IMR-90 (cell line): ENCODE measurements around the gene RAN. TPM values are rescaled to one million over a fixed set of nuclear protein-coding genes. Genes with fewer than 3 reads are reported as not detected.

Experiments used
- ATAC-seq: fragments of 200-7000 bp; cut with Tn5 transposase; 2 replicates; pipeline ENCODE4 v1.9.1; 2020; ENCODE audit warnings: low read depth, mild to moderate bottlenecking, moderate library complexity
- BruUV-seq: library from RNA; stranded (reverse); fragments of 400-500 nt; replicated peaks from 2 replicates; lab custom pipeline; 2021; lab: Mats Ljungman, UMichigan
- CTCF ChIA-PET: fragments of 300-600 bp; formaldehyde crosslinking; extraction: SDS; loops from one replicate; lab custom pipeline; 2021; ENCODE audit warnings: antibody characterized with exemption; lab: Yijun Ruan, JAX
- POLR2A ChIA-PET: fragments of 300-600 bp; sonication (Branson Sonifier 250); formaldehyde crosslinking; loops from one replicate; lab custom pipeline; 2022; ENCODE audit warnings: antibody characterized with exemption; ENCODE audit not compliant: unreplicated experiment; lab: Charles Lee
- DNase-seq: peaks from one replicate; pipeline ENCODE4 v3.0.0; 2013
- H2AFZ ChIP-seq: replicated peaks from 2 replicates; pipeline ENCODE3; 2013; ENCODE audit warnings: low read length, mild to moderate bottlenecking; ENCODE audit not compliant: poor library complexity
- H2AK5ac ChIP-seq: 2 replicates; pipeline ENCODE4 v1.6.1; 2013; ENCODE audit warnings: low read depth, low read length, inconsistent platforms
- H2AK9ac ChIP-seq: replicated peaks from 2 replicates; pipeline ENCODE3; 2013; ENCODE audit warnings: mild to moderate bottlenecking, low read depth, low read length, moderate library complexity; ENCODE audit not compliant: poor library complexity
- H2BK120ac ChIP-seq: 2 replicates; pipeline ENCODE4 v1.6.1; 2013; ENCODE audit warnings: low read depth, low read length, inconsistent platforms
- H2BK15ac ChIP-seq: 3 replicates; pipeline ENCODE4 v1.6.1; 2013; ENCODE audit warnings: low read depth, low read length, inconsistent platforms
- H2BK20ac ChIP-seq: 2 replicates; pipeline ENCODE4 v1.6.1; 2013; ENCODE audit warnings: low read depth, mild to moderate bottlenecking, inconsistent platforms, low read length, moderate library complexity
- H2BK5ac ChIP-seq: 2 replicates; pipeline ENCODE4 v1.6.1; 2013; ENCODE audit warnings: mild to moderate bottlenecking, low read depth, low read length, inconsistent platforms; ENCODE audit not compliant: poor library complexity, severe bottlenecking
- H3K14ac ChIP-seq: replicated peaks from 2 replicates; pipeline ENCODE4 v1.6.1; 2013; ENCODE audit warnings: low read depth, low read length, inconsistent platforms
- H3K18ac ChIP-seq: 2 replicates; pipeline ENCODE4 v1.6.1; 2013; ENCODE audit warnings: low read depth, low read length, control low read depth
- H3K23ac ChIP-seq: 2 replicates; pipeline ENCODE4 v1.6.1; 2013; ENCODE audit warnings: low read depth, low read length, inconsistent platforms
- H3K27ac ChIP-seq: 2 replicates; pipeline ENCODE4 v1.5.1; 2013; ENCODE audit warnings: mild to moderate bottlenecking, control low read depth, low read length; ENCODE audit not compliant: insufficient read depth
- H3K27me3 ChIP-seq: 2 replicates; pipeline ENCODE4 v1.6.1; 2013; ENCODE audit warnings: low read length; ENCODE audit not compliant: control insufficient read depth, insufficient read depth
- H3K36me3 ChIP-seq: 2 replicates; pipeline ENCODE4 v1.6.1; 2013; ENCODE audit warnings: low read length, mixed read lengths; ENCODE audit not compliant: control insufficient read depth, insufficient read depth
- H3K4ac ChIP-seq: 2 replicates; pipeline ENCODE4 v1.6.1; 2013; ENCODE audit warnings: low read depth, low read length, inconsistent platforms
- H3K4me1 ChIP-seq: 2 replicates; pipeline ENCODE4 v1.6.1; 2013; ENCODE audit warnings: low read length, mixed read lengths; ENCODE audit not compliant: control insufficient read depth, insufficient read depth
- H3K4me2 ChIP-seq: 2 replicates; pipeline ENCODE4 v1.6.1; 2013; ENCODE audit warnings: low read depth, mild to moderate bottlenecking, control low read depth, low read length, moderate library complexity
- H3K4me3 ChIP-seq: 2 replicates; pipeline ENCODE4 v1.5.1; 2013; ENCODE audit warnings: low read depth, mild to moderate bottlenecking, control low read depth, low read length, moderate library complexity; ENCODE audit not compliant: insufficient read depth
- H3K56ac ChIP-seq: 2 replicates; pipeline ENCODE4 v1.6.1; 2013; ENCODE audit warnings: low read length, inconsistent platforms; ENCODE audit not compliant: insufficient read depth; ENCODE audit errors: extremely low read depth
- H3K79me1 ChIP-seq, 2 experiments: 2 replicates each; pipeline ENCODE4 v1.6.1; 2013; ENCODE audit warnings: low read length in 2 of 2, inconsistent platforms in 1 of 2, low read depth in 1 of 2
- H3K9ac ChIP-seq: 2 replicates; pipeline ENCODE4 v1.6.1; 2013; ENCODE audit warnings: low read depth, low read length, control low read depth
- H3K9me1 ChIP-seq: 2 replicates; pipeline ENCODE4 v1.6.1; 2013; ENCODE audit warnings: low read length, inconsistent platforms; ENCODE audit not compliant: insufficient read depth
- H3K9me3 ChIP-seq: 2 replicates; pipeline ENCODE4 v1.6.1; 2013; ENCODE audit warnings: low read length; ENCODE audit not compliant: control insufficient read depth, insufficient read depth
- H4K20me1 ChIP-seq: 2 replicates; pipeline ENCODE4 v1.6.1; 2013; ENCODE audit warnings: low read length, inconsistent platforms; ENCODE audit not compliant: insufficient read depth
- H4K5ac ChIP-seq: 2 replicates; pipeline ENCODE4 v1.6.1; 2013; ENCODE audit warnings: mild to moderate bottlenecking, low read depth, low read length, control low read depth
- H4K8ac ChIP-seq, 2 experiments: 2 replicates each; pipeline ENCODE4 v1.6.1; 2013; ENCODE audit warnings: low read depth in 2 of 2, low read length in 2 of 2, control low read depth in 1 of 2, inconsistent platforms in 1 of 2
- H4K91ac ChIP-seq: 2 replicates; pipeline ENCODE4 v1.6.1; 2013; ENCODE audit warnings: low read depth, low read length, inconsistent platforms; ENCODE audit not compliant: insufficient read depth
- BHLHE40 ChIP-seq: fragments of 150-350 bp; IDR thresholded peaks from 2 replicates; pipeline ENCODE4 v1.6.1; 2016; ENCODE audit warnings: mild to moderate bottlenecking, low read depth, low read length
- CHD1 ChIP-seq: IDR thresholded peaks from 2 replicates; pipeline ENCODE4 v1.6.1; 2012; ENCODE audit warnings: low read depth, low read length, improper control_type of control experiment
- CTCF ChIP-seq: conservative IDR thresholded peaks from 2 replicates; pipeline ENCODE4 v1.5.1; 2012; ENCODE audit warnings: mild to moderate bottlenecking, low read depth, low read length, improper control_type of control experiment
- ELK1 ChIP-seq: fragments of 150-350 bp; IDR thresholded peaks from 2 replicates; pipeline ENCODE4 v1.6.1; 2016; ENCODE audit warnings: low read depth, mild to moderate bottlenecking, low read length, moderate library complexity, borderline replicate concordance
- MAZ ChIP-seq: IDR thresholded peaks from 2 replicates; pipeline ENCODE4 v1.6.1; 2012; ENCODE audit warnings: low read depth, mild to moderate bottlenecking, low read length, improper control_type of control experiment, moderate library complexity, borderline replicate concordance
- MXI1 ChIP-seq: IDR thresholded peaks from 2 replicates; pipeline ENCODE4 v1.6.1; 2012; ENCODE audit warnings: low read depth, mild to moderate bottlenecking, low read length, moderate library complexity, borderline replicate concordance
- NFE2L2 ChIP-seq: fragments of 150-350 bp; IDR thresholded peaks from 2 replicates; pipeline ENCODE4 v1.6.1; 2016; ENCODE audit warnings: low read depth, mild to moderate bottlenecking, low read length
- POLR2A ChIP-seq: IDR thresholded peaks from 2 replicates; pipeline ENCODE4 v1.6.1; 2012; ENCODE audit warnings: mild to moderate bottlenecking, low read depth, low read length
- RCOR1 ChIP-seq: IDR thresholded peaks from 2 replicates; pipeline ENCODE4 v1.6.1; 2012; ENCODE audit warnings: mild to moderate bottlenecking, low read length, improper control_type of control experiment; ENCODE audit not compliant: insufficient replicate concordance
- RFX5 ChIP-seq: IDR thresholded peaks from 2 replicates; pipeline ENCODE4 v1.8.0; 2012; ENCODE audit warnings: low read depth, mild to moderate bottlenecking, low read length, moderate library complexity
- WGBS, 2 experiments: methylation state at CpG; one replicate each; pipeline versions ENCODE4 v1.1.5 to v1.1.7; 2013; ENCODE audit warnings: missing lambda C conversion rate in 2 of 2; ENCODE audit not compliant: insufficient read length in 1 of 2; ENCODE audit errors: extremely low coverage in 2 of 2; 5-methylcytosine and 5-hydroxymethylcytosine counted together
- dilution Hi-C: fragments of 300-500 bp; cut with HindIII; formaldehyde crosslinking; loops from one replicate; pipeline ENCODE4 v1.14.3; 2018; ENCODE audit warnings: low sequenced_read_pairs; ENCODE audit not compliant: unreplicated experiment
- in situ Hi-C: fragments of 300-500 bp; cut with MboI; formaldehyde crosslinking; loops from 3 replicates; pipeline ENCODE4 v1.14.3; 2019; ENCODE audit warnings: low sequenced_read_pairs, inconsistent platforms, mixed read lengths
- intact Hi-C: fragments of 100-400 bp; cut with micrococcal nuclease; formaldehyde crosslinking; loops from 2 replicates; pipeline ENCODE4 v1.10.0; 2022
- polyA plus RNA-seq, 3 experiments: library from polyadenylated mRNA; depleted of rRNA; stranded (reverse); fragments of >200 nt; gene quantifications; 2 replicates each; pipeline ENCODE4 v1.2.3, GENCODE V29; 2012; ENCODE audit warnings: low replicate concordance in 1 of 3
- total RNA-seq: library from RNA; depleted of rRNA; stranded (reverse); fragments of >200 nt; gene quantifications from 2 replicates; pipeline ENCODE4 v1.2.3, GENCODE V29; 2012

Gene RAN
- total and polyA plus RNA-seq, 2 of the 4 experiments (the other 2 are of a cell fraction), result 910 to 984 TPM

GRCh38 chr12:130879781-130880389 lies 8.0 kb downstream of the RAN start:
- 50% methylated on average over 2 of the region's 17 CpGs; no CpG with 5 or more reads in 1 of the 2 experiments for WGBS, 2 experiments
- no peak overlapping the region for H3K27ac ChIP-seq
- POLR2A ChIA-PET, result no interaction called here
- CTCF ChIA-PET, result no interaction called here
- H4K5ac ChIP-seq, result no peak overlapping the region
- peaks cover 9% of the 10 kb centered on the region for H3K36me3 ChIP-seq
- H2AK9ac ChIP-seq, result no peak overlapping the region
- H4K91ac ChIP-seq, result no peak overlapping the region
- H2BK20ac ChIP-seq, result no peak overlapping the region
- peak overlapping the region; percentile 40 for H2AFZ ChIP-seq
- H3K4me3 ChIP-seq, result no peak overlapping the region
- TF ChIP-seq ELK1 (no peak), MAZ (no peak), CTCF (no peak), MXI1 (no peak), NFE2L2 (no peak), RCOR1 (no peak), CHD1 (no peak), BHLHE40 (no peak), POLR2A (no peak), RFX5 (no peak)
- dilution Hi-C loops (no loop called here), in situ Hi-C loops (no loop called here), intact Hi-C loops (no loop called here)
- H3K79me1 ChIP-seq, result peaks cover 7 to 12% of the 10 kb centered on the region in 2 experiments; a peak in 2 of 4 replicates
- H3K4me2 ChIP-seq, result peak overlapping the region; percentile 97
- H3K4me1 ChIP-seq, result no peaks in the 10 kb centered on the region
- no peak overlapping the region for H3K23ac ChIP-seq
- no peak overlapping the region for H3K9ac ChIP-seq
- ATAC-seq, result peak; percentile 19; the same call in 1 of the 2 replicates
- H2BK5ac ChIP-seq, result no peak overlapping the region
- no peak overlapping the region for H2BK120ac ChIP-seq
- H3K27me3 ChIP-seq, result no peaks in the 10 kb centered on the region
- no peak overlapping the region for H2AK5ac ChIP-seq
- H3K56ac ChIP-seq, result no peak overlapping the region
- H3K9me1 ChIP-seq, result peaks cover 6% of the 10 kb centered on the region; the same call in 1 of the 2 replicates
- H4K20me1 ChIP-seq, result peaks cover 16% of the 10 kb centered on the region
- H2BK15ac ChIP-seq, result no peak overlapping the region
- no peak for DNase-seq
- H3K4ac ChIP-seq, result no peak overlapping the region
- no peak overlapping the region for H3K14ac ChIP-seq
- no peaks in the 10 kb centered on the region for H3K9me3 ChIP-seq
- no peak overlapping the region for H4K8ac ChIP-seq
- H3K18ac ChIP-seq, result no peak overlapping the region
- no TSS peak for BruUV-seq
